Urothelium cell line (cell line): ENCODE data around the gene HOXB3.

Experiments
- DNase-seq: peaks from one replicate; pipeline ENCODE4 v3.0.0; 2011; ENCODE audit warnings: low spot score, mixed read lengths
- FAIRE-seq: peaks from 2 replicates; lab custom pipeline; 2011; peaks lifted over from hg19 to GRCh38; lab: Jason Lieb, UNC

HOXB3 gene

DNA sequence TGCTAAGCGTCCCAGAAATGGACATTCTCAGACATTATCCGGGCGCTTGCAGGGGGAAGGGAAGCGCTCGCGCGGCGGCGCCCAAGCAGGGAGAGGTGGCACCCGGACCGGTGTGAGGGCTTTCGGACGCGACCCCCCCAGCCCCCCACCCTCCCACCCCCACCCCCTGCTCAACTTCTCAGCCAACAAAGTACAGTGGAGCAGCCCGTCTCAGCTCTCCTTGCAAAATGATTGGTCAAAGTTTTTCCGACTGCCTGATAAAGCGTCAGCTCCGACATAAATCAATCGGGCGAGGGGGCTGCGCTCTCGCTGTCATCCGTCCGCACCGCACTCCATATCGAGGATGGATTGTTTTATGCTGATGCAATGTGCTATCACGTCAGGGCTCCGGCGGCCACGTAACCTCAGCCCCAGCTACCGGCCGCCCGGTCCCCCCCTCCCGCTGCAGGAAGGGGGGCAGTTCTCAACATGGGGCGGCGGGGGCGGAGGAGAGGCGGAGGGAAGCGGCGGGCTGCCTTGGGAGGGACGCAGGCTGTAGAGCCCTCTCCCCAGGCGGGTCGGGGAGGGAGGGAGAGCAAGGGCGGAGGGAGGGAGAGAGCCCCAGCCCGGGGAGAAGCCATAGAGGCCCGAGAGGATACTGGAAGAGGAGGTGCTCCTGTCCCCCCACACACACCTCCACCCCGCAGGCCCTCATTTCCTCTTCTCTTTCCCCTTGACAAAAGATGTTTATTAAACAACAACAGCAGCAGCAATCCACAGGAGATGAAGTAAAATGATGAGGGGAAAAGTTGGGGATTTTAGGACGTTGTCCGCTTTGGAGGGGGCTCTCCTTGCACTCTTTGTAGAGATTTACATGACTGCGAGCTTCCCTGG lies 36.4 kb upstream of the HOXB3 start, which contains the start of gene HOXB9:
Gene HOXB9 (minus strand): TSS at position 114 of the 873 bp plus-strand sequence. CDS start 89 bp downstream, at position 25.
- DNase-seq (peak; percentile 92), FAIRE-seq (peak; percentile 97)

DNA sequence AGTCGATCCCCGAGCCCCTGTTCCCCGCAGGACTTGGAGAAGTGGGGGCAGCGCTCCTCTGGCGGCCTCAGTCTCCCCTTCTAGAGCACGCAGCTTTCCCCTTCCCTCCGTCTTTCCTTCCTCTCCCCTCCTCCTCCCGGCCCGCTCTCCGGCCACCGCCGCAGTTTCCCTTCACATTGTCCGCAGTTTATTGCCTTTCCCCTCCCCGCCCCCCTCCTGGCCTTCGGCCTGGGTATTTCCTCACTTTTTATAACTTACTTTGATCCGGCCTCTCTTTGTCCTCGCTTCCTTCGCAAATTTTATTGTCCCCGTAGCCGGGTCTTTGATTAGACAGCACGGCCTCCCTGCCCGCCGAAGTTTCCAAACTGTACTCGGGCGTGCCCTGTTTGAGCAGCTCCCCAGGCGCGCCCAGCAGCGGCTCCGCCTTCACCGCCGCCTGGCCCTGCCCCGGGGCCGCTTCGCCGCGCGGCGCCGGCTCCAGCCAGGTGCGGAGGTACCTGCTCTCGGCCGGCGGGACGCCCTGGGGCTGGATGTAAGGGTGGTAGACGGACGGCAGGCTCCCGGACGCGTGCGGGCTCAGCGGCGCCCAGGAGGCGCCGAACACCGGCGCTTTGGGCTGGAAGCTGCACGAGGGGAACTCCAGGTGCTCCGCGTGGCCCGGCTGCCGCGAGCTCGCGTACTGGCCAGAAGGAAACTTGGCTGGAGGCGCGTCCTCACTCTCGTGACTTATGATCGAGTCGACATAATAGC lies 35.6 kb upstream of the HOXB3 start:
- peak; percentile 86 for FAIRE-seq

GRCh38 chr17:48624544-48625494 lies 34.8 kb upstream of the HOXB3 start:
- DNase-seq (peak; percentile 58), FAIRE-seq (peak; percentile 82)

More for the DNA sequence above, 35.6 kb upstream of the HOXB3 start:
- DNase-seq: peak; percentile 81

- FAIRE-seq: no peak
These were observed 34.1 kb upstream of the HOXB3 start for GRCh38 chr17:48624118-48624517.

GRCh38 chr17:48623583-48623982 lies 33.5 kb upstream of the HOXB3 start:
- peak; percentile 66 for FAIRE-seq
- DNase-seq: no peak

More at GRCh38 chr17:48624118-48624517, 34.1 kb upstream of the HOXB3 start:
- DNase-seq: no peak

GRCh38 chr17:48622857-48623256 lies 32.8 kb upstream of the HOXB3 start:
- FAIRE-seq (no peak), DNase-seq (no peak)

DNA sequence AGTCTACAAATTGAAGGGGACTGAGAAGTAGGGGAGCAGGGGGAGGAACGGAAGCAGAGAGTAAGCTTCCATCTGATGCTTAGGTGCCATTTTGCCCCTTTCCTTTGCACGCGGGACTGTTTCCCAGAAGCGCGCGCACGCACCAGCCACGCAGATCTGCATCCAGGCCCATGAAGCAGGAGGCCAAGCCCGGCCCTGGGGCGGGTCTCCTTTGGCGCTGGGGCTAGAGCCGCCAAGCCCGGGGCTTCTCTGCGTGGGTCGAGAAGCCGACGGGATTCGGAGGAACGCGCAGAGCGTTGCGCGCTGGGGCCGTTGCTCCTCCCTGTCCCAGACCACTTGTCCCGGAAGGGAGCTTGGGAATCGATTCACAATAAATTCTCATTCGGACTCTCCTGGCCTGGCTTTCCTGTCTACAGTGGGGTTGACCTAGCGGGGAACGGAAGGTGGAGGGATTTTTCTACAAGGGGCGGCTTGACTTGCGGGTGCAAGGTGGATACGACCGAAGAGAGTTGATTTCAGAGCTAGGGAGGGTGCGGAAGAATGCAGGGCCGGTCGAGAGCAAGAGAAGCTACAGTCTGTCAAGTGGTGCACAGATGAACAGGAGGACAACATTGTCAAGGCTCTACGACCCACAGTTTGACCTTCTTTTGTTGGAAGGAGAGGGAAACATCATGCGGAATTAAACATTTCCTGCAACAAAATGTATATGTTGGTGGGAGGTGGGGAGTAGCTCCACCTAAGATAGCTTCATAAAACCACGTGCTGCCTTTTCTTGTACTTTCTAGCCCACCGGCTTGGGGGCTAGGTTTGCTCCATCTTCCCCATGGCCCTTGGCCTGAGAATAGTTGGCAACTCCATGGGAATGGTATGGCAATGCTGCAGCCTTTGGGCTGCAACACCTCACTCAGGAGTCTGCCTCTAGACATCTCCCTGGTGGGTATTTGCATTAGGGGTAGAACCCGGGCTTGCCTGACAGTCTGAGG lies 31.7 kb upstream of the HOXB3 start:
- FAIRE-seq (peak; percentile 65), DNase-seq (no peak)

DNA sequence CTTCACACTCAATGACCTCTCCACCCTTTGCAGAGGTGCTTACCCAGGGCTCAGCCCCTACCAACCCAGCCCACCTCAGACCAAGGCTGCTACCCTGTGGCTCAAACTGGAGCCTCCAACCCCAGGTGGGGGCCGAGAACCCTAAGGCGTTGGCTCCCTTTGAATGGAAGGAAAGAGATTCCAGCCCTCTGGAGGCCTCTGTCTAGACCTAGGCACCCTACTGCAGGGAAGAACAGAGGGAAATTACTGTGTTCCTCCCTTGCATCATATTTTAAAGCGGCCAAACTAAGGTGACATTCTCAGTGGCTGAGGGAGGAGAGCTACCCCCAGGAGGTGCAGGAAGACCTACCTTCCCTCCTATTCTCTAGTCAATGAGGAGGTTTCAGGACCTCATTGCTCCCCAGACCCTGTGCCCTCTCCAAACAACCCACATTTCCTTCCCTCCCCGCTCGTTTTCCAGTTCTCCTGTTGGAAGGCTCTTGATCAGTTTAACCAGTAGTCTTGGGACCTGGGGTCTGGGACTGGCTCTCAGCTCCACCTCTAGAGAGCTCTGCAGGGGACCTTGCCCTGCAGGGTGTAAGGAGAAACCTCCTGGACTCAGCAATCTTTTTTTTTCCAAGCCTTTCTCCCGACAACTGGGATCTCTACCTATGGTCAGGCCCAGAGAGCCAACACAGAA lies 30.6 kb upstream of the HOXB3 start:
- FAIRE-seq (peak; percentile 37), DNase-seq (no peak)

GRCh38 chr17:48619826-48620449 lies 29.9 kb upstream of the HOXB3 start:
- FAIRE-seq (no peak), DNase-seq (no peak)

DNA sequence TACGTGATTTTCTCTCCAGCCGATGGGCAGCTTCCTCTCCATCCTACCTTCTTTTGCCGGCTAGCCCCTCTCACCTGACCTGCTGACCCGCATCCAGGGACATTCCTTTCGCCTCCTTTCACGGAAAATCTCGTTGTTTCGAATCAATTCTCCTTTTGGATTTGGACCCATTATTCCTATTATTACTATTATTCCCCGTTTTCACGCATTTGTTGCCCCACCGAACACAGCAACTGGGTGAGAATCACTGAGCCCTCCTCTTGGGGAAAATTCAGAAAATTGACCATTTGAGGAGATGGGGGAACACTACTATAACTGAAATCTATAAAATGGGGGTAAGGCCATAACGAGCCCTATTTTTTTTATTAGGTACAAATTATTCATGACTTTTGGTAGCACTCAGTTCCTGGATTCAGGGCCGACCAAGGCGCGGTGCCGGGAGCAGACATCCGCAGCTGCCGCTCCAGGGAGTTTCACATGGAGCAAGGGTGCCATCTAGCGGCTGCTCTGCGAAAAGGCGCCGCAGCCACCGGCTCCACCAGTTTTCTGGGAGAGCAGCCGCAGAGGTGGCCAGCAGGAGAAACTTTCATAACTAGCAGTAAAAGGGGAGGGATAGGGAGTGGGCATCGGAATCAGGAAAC lies 28.3 kb upstream of the HOXB3 start:
- no peak for FAIRE-seq
- peak; percentile 94 for DNase-seq

GRCh38 chr17:48617471-48618255 lies 27.6 kb upstream of the HOXB3 start:
- no peak for DNase-seq
- no peak for FAIRE-seq

GRCh38 chr17:48616717-48617470 lies 26.9 kb upstream of the HOXB3 start:
- DNase-seq (no peak), FAIRE-seq (no peak)

- FAIRE-seq: no peak
- DNase-seq: no peak
These were observed 26.1 kb upstream of the HOXB3 start for GRCh38 chr17:48615963-48616716.

DNA sequence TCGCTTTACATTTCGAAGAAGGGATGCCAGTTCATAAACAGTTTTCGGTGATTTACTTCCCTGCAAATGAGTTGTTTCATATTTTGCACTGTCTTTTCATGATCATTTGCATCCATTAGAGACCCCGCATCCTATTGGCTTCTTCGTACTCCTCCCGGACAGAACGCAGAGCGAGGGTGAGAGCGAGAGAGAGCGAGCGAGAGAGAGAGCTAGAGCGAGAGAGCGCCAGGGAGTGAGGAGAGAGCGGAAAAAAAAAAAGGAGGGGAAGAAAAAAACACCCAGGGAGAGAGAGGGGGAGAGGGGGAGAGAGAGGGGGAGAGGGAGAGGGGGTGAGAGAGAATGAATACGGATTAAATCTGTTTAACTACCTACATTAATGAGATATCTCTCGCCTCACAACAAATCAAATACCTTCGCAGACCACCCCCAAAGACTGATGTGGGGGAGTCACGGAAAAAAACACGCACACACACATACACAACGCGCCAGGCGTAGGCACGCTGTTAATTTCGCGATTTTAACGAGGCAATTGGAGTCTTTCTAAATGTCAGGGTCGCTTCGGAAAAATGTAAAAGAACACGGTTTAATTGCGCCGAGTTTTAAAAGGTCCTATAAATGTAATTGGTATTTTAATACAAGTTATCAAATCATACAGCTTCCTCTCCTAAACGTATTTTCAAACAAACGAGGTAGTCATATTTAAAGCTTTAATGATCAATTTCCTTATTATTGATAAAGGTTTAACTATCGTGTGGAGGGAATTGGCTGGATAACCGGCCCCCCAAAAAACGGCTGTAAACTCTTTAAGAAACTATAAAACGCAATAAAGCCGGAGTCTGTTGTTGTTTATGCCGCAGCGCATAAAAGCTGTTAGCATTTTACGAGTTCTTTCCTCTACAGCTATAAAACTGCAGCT lies 25.3 kb upstream of the HOXB3 start, which contains the start of gene HOXB8:
Gene HOXB8 (minus strand): TSS at position 246 of the 916 bp plus-strand sequence. CDS start 588 bp downstream, outside the sequence.
- no peak for FAIRE-seq
- no peak for DNase-seq
